Germinal center (tissue), 1 donor: ENCODE results near the gene PRSS48.
"Not testable (repeated sequence)": the region's sequence is repeated elsewhere in the genome, so short reads cannot be mapped to it uniquely, and the experiment has no call there.

ENCODE experiments used
- DNase-seq: peaks from one replicate; pipeline ENCODE4 v3.0.0; 2012; ENCODE audit warnings: mixed read lengths, low spot score

PRSS48 gene

DNA sequence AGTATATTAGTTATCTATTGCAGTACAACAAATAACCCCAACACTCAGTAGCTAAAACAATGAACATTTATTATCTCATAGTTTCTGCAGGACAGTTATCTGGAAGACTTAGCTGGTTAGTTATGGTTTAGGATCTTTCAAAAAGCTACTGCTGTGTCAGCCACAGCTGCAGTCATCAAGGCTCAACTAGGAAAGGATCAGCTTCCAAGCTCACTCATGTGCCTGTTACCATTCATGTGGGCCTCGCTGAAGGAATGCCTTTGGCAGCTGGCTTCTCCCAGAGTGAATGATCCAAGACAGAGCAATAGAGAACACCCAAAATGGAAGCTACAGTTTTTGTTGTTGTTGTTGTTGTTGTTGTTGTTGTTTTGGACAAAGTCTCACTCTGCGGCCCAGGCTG, 13.5 kb upstream of the PRSS48 start:
- no peak for DNase-seq

DNA sequence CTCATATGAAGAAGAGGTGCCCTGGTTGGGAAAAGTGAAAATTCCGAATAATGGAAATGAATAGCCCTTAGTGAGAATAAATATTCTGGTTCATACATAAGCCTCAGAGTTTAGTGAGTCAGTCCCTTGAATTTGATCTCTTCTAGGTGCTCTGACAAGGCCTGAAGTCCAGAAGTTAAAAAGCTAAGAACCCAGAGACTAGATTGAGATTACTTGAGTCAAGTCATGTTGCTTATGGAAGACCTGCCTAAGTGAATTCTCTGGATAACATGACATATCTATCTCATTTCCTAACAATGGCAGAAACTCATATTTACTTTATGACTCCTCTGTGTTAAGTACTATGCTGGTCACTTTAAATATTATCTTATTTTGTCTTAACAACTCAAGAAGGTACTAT, 10.5 kb upstream of the PRSS48 start:
- no peak for DNase-seq

DNA sequence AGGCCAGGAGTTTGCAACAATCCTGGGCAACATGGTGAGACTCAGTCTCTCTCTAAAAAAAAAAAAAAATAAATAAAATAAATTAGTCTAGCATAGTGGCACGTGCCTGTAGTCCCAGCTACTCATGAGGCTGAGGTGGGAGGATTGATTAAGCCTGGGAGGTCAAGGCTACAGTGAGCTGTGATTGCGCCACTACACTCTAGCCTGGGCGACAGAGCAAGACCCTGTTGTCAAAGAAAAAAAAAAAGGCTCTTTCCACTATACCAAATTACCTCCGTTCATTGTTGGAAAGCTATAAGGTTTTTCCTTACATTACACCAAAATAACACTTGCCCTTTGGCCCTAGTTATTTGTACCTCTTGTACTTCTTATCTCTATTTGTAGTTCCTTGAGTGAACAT, 9.9 kb upstream of the PRSS48 start:
- DNase-seq, result no peak

- DNase-seq, result no peak
Measured at GRCh38 chr4:151267822-151268535, 9.0 kb upstream of the PRSS48 start.

GRCh38 chr4:151268905-151269304, 8.1 kb upstream of the PRSS48 start:
- not testable (repeated sequence) for DNase-seq

DNA sequence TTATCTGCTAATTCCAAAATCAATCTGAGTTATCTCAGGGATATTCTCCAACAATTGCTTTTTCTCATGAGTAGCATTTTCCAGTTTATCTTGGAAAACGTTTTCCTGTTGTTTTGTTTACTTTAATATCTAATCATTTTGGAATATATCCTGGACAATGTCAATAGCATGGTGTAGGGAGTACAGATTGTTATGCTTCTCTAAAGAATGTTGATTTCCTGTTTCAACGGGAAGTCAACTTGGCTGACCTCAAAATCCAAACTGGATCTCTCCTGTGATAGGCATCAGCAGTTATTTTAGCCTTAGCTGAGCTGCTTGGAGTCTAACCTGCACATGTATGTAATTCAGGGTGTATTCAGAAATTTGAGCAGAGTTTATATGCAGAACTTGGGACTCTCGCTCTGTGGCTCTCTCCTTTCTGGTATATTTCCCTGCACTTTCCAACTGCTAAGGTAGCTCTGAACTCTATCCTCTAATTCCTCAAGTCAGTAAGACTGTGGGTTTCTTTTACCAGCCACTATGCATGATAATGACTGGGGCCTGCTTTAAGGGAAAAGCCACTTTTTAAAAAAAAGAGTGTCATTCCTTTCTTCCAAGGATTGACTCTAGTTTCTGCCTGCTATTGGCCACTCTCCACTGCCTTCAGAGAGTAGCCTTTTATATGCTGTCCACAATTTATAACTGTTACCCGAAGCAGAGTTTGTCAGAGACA, 7.7 kb downstream of the PRSS48 start:
- no peak for DNase-seq

GRCh38 chr4:151287409-151287808, 10.4 kb downstream of the PRSS48 start:
- no peak for DNase-seq

DNA sequence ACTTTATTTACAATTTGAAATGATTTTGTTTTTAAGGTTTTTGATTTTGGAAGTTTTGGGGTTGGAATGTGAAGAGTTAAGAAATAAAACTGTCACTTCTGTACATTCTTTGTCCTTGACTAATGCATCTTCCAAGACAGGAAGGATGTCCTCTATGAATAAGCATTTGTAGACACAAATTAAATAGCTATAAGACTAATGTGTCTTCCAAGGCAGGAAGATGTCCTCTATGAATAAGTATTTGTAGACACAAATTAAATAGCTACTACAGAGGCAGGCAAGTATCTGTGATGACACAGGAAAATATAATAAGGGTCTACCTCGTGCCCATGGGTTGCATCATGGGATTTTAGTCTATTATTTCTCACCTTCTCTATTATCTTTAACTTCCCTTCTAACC, 14.5 kb downstream of the PRSS48 start:
- no peak for DNase-seq

- DNase-seq, result no peak
Measured at GRCh38 chr4:151292038-151292437, 15.1 kb downstream of the PRSS48 start.

DNA sequence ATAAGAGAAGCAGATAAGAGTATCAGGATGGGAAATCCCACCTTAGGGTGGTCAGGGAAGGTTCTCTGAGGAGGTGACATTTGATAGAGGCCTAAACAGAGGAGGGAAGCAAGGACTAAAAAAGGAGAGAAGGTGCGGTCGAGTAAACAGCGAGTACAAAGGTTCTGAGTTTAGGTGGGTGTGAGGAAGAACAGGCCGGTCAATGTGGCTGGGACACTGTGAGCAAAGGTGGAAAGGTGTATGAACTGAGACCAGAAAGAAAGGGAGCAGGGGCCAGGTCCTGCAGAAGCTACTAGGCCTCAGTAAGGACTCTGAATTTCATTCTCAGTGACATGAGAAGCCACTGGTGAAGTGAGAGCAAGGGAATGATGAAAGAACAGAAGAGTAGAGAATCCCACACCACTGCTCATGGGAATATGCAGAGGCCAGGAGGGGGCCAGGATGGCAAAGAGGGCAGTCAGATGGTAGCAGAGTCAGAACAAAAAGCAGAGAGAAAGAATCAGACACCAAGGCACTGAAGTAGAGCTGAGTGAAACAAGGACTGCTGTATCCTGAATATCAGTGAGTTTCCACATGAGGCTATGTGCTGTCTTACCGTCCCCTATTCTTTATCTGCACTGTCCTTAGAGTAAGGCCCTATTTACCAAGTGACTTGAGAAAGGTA, 18.0 kb downstream of the PRSS48 start:
- DNase-seq, result no peak

GRCh38 chr4:151296227-151296626, 19.3 kb downstream of the PRSS48 start:
- DNase-seq, result no peak

DNA sequence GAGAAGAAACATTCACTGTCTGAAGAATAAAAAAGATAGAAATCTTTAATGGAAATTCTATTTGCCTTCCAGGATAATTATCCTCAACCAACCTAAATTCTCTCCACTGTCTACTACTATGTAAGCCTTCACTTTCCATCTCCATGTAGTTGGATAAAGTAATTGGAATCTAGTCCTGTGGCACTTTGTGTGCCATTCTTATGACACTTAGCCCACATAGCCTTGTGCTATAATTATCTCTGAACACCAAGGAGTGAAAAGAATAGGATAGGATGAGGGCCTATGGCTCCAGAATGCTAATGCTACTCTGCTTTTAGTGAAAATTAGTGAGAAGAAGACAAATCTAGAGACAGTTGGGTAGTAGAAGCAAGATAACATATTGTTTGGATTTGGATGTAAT, 20.2 kb downstream of the PRSS48 start:
- DNase-seq, result no peak

DNA sequence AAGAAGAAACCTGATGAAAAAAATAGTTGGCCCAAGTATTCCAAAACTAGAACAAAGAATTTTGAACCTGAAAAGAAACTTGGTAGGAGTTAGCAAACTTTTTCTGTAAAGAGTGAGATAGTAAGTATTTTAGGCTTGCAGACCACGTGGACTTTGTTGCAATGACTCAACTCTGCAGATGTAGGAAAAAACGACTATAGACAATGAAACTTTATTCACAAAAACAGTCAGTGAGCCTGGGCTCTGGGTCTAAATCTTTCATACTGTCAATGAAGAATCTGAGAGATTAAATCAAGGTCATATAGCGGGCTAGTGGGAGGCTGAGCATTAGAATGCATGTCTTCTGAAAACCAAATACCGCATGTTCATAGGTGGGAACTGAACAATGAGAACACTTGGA, 25.5 kb downstream of the PRSS48 start:
- DNase-seq, result no peak

DNA sequence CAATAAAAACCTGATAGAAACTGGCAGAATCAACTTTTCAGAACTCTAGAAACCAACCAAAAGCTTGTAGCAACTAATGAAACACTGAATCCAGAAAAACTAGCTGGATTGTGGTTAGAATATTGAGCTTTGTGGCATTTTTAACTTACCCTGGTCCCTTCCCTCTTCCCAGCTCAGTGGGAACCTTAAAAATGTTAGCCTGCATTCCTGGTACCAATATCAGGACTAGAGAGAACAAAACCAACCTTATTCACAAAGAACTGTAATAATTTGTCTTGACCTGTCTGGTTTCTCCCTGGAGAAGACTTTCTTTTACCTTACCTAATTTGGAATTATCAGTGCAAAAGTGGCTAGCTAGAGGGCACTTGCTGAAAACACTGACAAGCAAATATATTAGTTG, 27.3 kb downstream of the PRSS48 start:
- DNase-seq, result no peak

- DNase-seq, result no peak
Measured at GRCh38 chr4:151304755-151305154, 27.8 kb downstream of the PRSS48 start.

DNA sequence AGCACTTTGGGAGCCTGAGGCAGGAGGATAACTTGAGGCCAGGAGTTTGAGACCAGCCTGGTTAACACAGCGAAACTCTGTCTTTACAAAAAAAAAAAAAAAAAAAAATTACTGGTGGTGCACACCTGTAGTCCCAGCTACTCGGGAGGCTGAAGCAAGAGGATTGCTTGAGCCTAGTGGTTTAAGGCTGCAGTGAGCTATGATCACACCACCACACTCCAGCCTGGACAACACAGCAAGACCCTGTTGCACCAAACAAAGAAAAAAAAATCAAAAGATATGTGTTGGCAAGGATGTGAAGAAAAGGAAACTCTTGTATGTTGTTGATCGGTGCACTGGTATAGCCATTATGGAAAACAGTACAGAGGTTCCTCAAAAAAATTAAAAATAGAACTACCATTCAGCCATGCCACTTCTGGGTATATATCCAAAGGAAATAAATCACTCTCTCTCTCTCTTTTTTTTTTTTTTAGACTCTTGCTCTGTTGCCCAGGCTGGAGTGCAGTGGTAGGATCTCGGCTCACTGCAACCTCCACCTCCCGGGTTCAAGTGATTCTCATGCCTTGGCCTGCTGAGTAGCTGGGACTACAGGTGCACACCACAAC, 33.3 kb downstream of the PRSS48 start:
- no peak for DNase-seq

DNA sequence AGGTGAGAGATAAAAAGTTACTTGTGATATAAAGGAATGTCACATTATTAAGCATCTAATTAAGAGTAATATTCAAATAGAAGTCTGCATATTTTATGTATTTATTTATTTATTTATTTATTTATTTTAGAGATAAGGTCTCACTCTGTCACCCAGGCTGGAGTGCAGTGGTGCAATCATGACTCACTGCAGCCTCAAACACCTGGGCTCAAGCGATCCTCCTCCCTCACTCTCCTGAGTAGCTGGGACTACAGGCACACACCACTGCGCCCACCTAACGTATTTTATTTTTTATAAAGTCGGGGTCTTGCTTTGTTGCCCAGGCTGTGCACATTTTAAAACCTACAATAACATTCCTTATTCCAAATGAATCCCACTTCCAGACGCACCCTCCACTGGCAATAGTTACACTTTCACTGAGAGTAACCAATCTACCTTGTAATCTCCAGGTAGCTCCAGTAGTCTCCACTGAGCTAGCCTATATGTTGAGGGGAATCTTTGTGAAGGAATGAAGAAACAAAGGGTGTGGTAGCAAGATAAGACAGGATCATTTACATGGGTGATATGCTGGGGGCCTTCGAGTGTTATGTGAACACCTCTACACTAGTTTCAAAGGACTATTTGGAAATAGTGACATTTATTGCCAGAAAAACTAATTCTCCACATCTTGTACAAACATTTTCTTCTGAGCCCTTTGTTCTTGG, 36.5 kb downstream of the PRSS48 start:
- DNase-seq, result no peak

- no peak for DNase-seq
Measured at GRCh38 chr4:151314010-151314355, 37.0 kb downstream of the PRSS48 start.

GRCh38 chr4:151314479-151314878, 37.5 kb downstream of the PRSS48 start:
- no peak for DNase-seq

- DNase-seq, result no peak
Measured at GRCh38 chr4:151315212-151315886, 38.4 kb downstream of the PRSS48 start.

- DNase-seq, result no peak
Measured at GRCh38 chr4:151316645-151317044, 39.7 kb downstream of the PRSS48 start.
